Dendritic cell treated with granulocyte-macrophage colony-stimulating factor and Interleukin-4, amounts not matched to agents 40 ng/mL and 50 ng/mL, for 4 days (primary cell): ENCODE measurements around the gene YARS1.

Source experiments
- H3K27ac Mint-ChIP-seq: one replicate; pipeline ENCODE4 v1.8.0; 2022; ENCODE audit warnings: mild to moderate bottlenecking, mixed read lengths
- H3K27me3 Mint-ChIP-seq: one replicate; pipeline ENCODE4 v1.8.0; 2022; ENCODE audit warnings: mild to moderate bottlenecking, mixed read lengths
- H3K36me3 Mint-ChIP-seq: one replicate; pipeline ENCODE4 v1.8.0; 2022; ENCODE audit warnings: low read depth, mixed read lengths
- H3K4me1 Mint-ChIP-seq: one replicate; pipeline ENCODE4 v1.8.0; 2022; ENCODE audit warnings: low read depth, mixed read lengths
- H3K4me3 Mint-ChIP-seq: one replicate; pipeline ENCODE4 v1.8.0; 2022; ENCODE audit warnings: mild to moderate bottlenecking, moderate library complexity, mixed read lengths
- H3K9me3 Mint-ChIP-seq: one replicate; pipeline ENCODE4 v1.8.0; 2022; ENCODE audit warnings: mixed read lengths
- intact Hi-C: fragments of 100-400 bp; cut with micrococcal nuclease; formaldehyde crosslinking; loops from one replicate; pipeline ENCODE4 v1.15.0; 2022

The YARS1 gene

DNA sequence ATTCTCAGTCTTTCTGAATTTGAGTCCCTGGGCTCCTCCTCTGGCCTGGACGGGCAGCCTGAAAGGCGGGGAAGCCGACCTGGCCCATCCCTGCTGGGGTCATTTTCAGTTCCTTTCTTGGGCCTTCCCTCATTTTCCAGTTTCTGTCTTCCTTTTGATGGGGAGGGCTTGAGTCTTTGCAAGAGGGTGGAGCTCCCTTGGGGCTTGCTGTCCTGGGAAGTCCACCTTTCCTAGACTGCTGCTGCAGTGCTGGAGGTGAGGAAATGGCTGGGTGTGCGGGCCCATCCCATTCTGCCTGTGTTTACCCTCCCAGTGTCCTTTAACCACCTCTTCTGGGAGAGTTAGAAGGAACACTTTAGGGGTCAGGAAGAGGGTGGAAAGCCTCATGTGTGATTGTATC lies 74.2 kb downstream of the YARS1 start:
- Mint-ChIP-seq H3K27me3 (peaks cover 8% of the 10 kb centered on the region), H3K4me3 (peak overlapping the region; percentile 89), H3K9me3 (no peaks in the 10 kb centered on the region)

DNA sequence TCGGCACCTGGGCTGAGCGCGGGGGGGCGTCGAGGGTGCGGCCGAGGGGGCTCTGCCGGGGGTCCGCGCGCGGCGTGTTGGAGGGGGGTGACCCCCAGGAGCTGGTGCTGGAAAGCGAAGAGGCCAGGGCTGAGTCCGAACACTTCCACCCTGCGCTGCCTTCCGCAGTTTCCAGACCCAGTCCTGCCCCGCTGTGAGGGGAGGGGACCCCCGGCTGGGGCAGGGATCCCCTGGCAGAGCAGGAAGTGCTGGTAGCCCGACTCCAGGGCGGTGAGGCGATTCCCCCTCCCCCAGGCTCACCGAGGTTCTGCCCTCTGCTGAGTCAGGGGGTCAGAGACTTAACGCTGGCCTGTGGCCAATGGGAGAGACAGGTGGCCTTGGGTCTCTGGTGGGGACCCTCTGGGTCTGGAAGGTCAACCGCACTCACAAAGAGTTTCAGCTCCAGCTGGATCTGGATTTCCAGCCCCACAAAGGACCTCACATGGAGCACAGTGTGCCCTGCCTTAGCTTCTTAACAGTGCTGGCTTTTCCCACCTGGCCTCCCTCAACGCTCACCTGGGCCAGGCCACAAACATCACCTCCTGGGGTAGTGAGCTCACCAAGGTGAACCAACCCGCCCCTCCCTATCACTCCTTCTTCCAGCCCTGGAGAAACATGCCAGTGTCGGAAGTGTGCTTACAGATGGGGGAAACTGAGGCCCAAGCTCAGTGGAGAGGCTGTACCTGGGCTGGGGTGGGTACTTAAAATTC lies 74.8 kb downstream of the YARS1 start:
- H3K36me3 Mint-ChIP-seq = peaks cover 35% of the 10 kb centered on the region
- peaks cover 29% of the 10 kb centered on the region for H3K4me1 Mint-ChIP-seq
- H3K27ac Mint-ChIP-seq = peak overlapping the region; percentile 77
- H3K9me3 Mint-ChIP-seq = no peaks in the 10 kb centered on the region
- H3K4me3 Mint-ChIP-seq = peak overlapping the region; percentile 89
- intact Hi-C loops = no loop called here
- peaks cover 11% of the 10 kb centered on the region for H3K27me3 Mint-ChIP-seq

More for the DNA sequence above, 74.2 kb downstream of the YARS1 start:
- peaks cover 29% of the 10 kb centered on the region for H3K4me1 Mint-ChIP-seq
- H3K27ac Mint-ChIP-seq = peak overlapping the region; percentile 77
- intact Hi-C loops = no loop called here
- H3K36me3 Mint-ChIP-seq = peaks cover 41% of the 10 kb centered on the region

DNA sequence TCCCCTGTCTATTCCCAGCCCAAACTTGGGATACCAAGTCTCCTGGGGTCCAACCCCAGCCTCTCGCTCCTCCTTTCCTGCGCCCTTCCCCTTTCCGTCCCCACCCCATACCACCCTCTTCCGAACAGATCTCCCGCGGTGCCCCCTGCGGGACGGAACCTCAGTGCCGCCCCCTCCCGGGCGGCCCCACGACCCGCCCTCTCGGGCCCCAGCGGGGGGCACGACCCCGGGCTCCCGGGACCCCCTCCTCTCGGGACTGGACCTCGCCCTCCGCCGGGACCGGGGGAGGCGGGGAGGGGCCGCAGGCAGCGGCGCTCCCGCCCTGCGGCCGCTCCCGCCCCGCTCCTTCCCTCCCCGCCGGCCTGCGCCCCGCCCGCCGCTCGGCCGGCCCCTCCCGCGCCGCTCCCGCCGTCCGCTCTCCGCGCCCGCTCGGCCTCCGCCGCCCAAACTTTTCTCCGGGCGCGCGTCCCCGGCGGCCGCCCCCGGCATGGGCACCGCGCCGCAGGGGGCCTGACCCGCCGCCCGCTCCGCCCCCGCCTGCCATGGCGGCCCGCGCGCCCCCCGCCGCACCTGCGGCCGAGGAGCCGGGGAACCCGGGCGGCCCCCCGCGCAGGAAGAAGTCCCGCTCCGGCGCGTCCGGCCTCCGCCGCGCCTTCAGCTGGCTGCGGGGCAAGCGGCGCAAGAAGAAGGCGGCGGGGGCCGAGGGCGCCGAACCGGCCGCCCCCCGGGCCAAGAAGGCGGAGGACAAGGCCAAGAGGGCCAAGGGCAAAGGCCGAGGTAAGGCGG lies 75.6 kb downstream of the YARS1 start:
- peak overlapping the region; percentile 77 for H3K27ac Mint-ChIP-seq
- peaks cover 13% of the 10 kb centered on the region for H3K27me3 Mint-ChIP-seq
- H3K9me3 Mint-ChIP-seq = no peaks in the 10 kb centered on the region
- intact Hi-C loops = no loop called here
- H3K4me1 Mint-ChIP-seq = peaks cover 29% of the 10 kb centered on the region
- H3K4me3 Mint-ChIP-seq = peak overlapping the region; percentile 89
- peaks cover 28% of the 10 kb centered on the region for H3K36me3 Mint-ChIP-seq

GRCh38 chr1:32741059-32741412 lies 76.1 kb downstream of the YARS1 start:
- peak overlapping the region; percentile 46 for H3K27ac Mint-ChIP-seq
- H3K4me1 Mint-ChIP-seq = peaks cover 29% of the 10 kb centered on the region
- no peaks in the 10 kb centered on the region for H3K9me3 Mint-ChIP-seq
- intact Hi-C loops = no loop called here
- peaks cover 22% of the 10 kb centered on the region for H3K36me3 Mint-ChIP-seq
- peaks cover 13% of the 10 kb centered on the region for H3K27me3 Mint-ChIP-seq
- H3K4me3 Mint-ChIP-seq = peak overlapping the region; percentile 73

DNA sequence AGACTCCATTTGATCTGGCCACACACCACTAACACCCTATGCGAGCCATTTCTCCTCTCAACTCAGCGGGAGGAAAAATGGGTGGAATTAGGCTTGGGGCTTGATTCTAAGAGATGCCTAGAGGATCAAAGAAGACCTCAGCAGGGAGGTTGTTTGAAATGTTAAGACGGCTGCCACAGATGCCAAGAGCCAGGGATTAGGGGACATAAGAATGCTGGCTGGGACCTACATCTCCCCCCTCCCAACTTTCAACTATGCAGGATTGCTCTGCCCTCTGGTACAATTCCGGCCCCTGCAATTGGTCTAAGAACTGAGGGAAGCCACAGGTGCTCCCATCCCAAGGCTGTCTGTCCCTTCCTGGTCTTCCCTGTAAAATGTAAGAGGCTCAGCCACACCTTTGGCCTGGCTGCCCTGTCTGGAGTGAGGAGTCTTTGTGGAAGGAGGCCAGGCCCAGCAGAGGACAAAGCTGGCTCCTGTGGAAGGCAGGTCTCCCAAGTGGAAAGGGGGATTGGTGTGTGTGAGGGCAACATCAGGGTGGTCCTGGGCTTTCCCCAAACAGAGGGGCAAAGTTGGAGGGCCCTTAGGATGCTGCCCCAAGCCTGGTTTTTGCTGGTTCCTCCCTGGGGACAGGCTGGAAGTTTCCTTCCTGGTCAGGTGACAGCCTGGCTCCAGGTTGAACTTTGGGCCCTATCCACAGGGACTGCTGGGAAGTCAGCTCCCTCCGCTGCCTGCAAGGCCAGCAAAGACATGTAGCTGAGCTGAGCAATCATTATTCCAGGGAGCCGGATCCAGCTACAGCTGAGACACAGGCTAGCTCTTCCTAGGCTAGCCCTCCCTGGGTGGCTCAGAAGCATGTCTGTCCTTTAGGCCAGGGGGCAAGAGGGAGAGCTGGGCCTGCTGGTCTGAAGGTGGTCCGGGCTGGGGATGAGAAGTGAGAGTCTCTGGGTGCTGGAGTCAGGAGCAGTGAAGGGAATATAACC lies 80.1 kb downstream of the YARS1 start:
- intact Hi-C loops = no loop called here
- Mint-ChIP-seq H3K9me3 (no peaks in the 10 kb centered on the region), H3K27ac (no peak overlapping the region), H3K4me1 (peaks cover 5% of the 10 kb centered on the region), H3K36me3 (peaks cover under 1% of the 10 kb centered on the region), H3K4me3 (no peak overlapping the region), H3K27me3 (peaks cover 15% of the 10 kb centered on the region)

DNA sequence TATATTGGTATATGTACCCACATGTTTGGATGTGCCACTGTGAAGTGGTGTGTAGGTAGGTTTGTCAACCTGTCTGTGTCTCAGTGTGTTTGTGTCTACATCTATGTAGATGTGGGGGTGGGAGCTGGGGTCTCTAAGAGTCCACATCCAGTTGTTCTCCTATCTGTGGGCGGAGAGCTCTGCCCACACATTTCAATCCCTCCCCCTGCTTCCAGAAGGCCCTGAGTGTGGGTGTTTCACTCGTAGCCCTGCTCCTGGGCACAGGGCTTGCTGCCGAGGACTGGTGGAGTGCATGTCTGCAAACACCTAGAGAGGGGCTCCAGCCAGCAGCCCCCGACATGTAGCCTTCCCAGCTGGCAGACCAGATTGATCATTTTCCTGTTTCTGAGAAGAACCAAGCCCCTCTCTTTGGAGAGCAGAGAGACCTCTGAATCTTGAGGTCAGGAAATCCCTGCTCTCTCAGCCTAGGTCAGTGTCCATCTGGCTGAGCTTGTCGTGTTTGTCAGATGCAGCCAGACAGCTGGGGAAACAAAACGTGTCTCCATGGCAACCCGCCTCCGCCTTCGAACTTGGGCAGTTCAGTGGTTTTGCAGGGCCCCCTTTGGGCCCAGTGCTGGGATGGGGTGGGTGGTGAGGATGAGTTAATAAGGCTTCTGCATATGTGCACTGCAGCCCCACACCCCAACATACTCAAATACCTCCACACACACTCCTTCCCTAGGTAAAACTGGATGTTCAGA lies 83.4 kb downstream of the YARS1 start:
- H3K9me3 Mint-ChIP-seq = no peaks in the 10 kb centered on the region
- peaks cover 12% of the 10 kb centered on the region for H3K27me3 Mint-ChIP-seq
- H3K36me3 Mint-ChIP-seq = no peaks in the 10 kb centered on the region
- intact Hi-C loops = no loop called here
- H3K4me3 Mint-ChIP-seq = no peak overlapping the region
- H3K4me1 Mint-ChIP-seq = peaks cover 11% of the 10 kb centered on the region
- no peak overlapping the region for H3K27ac Mint-ChIP-seq

DNA sequence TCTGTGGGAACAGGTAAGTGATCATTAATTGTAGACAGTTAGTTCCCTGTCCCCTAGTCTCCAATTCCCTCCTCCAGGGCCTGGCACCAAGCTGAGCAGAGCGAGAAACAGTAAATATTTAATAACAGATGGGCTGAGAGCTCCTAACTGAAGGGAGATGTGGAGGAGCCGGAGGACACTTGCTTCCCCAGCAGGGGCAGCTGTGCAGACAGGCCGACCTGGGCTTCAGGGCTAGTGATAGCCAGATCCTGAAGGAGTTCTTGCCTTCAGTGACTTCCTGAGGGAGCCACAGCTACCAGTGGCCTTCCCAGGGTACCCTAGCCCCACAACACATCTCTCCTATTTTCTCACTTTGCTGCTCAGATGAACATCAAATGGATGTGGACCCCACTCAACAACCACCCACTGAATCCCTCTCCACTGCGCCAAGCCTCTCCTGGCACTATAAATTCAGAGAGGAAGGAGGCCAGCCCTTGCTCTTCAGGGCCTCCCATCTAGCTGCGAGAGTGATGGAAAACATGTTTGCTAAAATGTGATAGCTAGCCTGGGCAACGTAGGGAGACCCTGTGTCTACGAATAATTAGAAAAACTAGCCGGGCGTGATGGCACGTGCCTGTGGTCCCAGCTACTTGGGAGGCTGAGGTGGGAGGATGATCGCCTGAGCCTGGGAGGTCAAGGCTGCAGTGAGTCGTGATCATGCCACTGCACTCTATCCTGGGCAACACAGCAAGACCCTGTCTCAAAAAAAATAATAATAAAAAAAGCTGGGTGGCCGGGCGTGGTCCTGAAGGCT lies 87.7 kb downstream of the YARS1 start:
- intact Hi-C loops = no loop called here
- Mint-ChIP-seq H3K9me3 (no peaks in the 10 kb centered on the region), H3K36me3 (no peaks in the 10 kb centered on the region), H3K27me3 (peaks cover 10% of the 10 kb centered on the region), H3K4me3 (no peak overlapping the region), H3K27ac (no peak overlapping the region), H3K4me1 (peaks cover 30% of the 10 kb centered on the region)

DNA sequence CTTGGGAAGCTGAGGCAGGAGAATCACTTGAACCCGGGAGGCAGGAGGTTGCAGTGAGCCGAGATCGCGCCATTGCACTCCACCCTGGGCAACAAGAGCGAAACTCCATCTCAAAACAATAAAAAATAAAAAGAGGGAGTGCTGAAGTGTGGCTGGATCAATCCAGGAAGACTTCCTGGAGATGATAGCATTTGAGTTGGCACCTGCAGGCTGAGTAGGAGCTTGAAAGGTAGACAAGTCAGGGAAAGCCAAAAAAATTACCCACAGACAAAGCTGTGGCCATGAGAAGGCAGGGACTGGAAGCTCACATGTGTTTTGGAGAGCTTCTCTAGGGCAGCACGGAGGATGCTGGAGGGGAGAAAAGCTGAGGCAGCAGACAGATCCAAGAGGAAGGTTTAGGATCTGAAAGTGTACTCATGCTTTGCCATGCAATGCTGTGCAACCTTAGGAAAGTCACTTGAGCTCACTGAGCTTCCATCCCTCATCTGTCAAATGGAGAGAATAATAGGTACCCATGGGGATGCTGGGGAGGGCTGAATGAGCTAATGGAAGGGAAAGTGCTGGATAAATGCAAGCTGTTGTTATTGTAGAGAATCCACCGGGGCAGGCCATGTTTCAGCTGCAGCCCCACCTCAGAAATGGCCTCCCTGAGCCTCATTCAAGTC lies 88.6 kb downstream of the YARS1 start:
- no peak overlapping the region for H3K27ac Mint-ChIP-seq
- intact Hi-C loops = no loop called here

DNA sequence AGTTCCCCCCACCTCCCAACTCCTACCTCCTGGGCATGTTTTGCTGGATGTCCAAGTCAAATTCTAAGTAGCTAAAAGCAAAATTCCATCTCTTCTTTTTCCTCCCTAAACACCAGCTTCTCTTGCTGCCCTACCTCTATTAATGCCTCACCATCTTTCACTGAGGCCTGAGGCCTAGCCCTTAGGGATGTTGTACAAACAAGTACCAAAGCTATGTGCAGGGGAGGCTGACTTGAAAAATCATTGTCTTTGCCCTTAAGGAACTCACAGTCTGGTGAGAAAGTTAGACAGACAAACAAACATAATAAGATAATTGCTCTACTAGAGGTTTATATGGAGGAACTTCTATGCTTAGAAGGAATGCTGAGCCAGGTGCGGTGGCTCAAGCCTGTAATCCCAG lies 89.3 kb downstream of the YARS1 start:
- intact Hi-C loops = no loop called here
- Mint-ChIP-seq H3K4me3 (no peak overlapping the region), H3K36me3 (no peaks in the 10 kb centered on the region), H3K9me3 (no peaks in the 10 kb centered on the region), H3K4me1 (peaks cover 32% of the 10 kb centered on the region), H3K27ac (no peak overlapping the region), H3K27me3 (peaks cover 9% of the 10 kb centered on the region)

More for the DNA sequence above, 88.6 kb downstream of the YARS1 start:
- Mint-ChIP-seq H3K27me3 (peaks cover 9% of the 10 kb centered on the region), H3K4me1 (peaks cover 32% of the 10 kb centered on the region), H3K9me3 (no peaks in the 10 kb centered on the region), H3K36me3 (no peaks in the 10 kb centered on the region), H3K4me3 (no peak overlapping the region)

GRCh38 chr1:32725615-32725982 lies 91.6 kb downstream of the YARS1 start:
- H3K4me1 Mint-ChIP-seq = peaks cover 28% of the 10 kb centered on the region
- H3K27ac Mint-ChIP-seq = peak overlapping the region; percentile 33
- H3K27me3 Mint-ChIP-seq = peaks cover 17% of the 10 kb centered on the region

More at GRCh38 chr1:32725615-32725982, 91.6 kb downstream of the YARS1 start:
- no peaks in the 10 kb centered on the region for H3K9me3 Mint-ChIP-seq
- H3K4me3 Mint-ChIP-seq = no peak overlapping the region
- H3K36me3 Mint-ChIP-seq = no peaks in the 10 kb centered on the region
- intact Hi-C loops = no loop called here
